Chondrocyte (in vitro differentiated cells): ENCODE data around the gene ABCA12. TPM values are rescaled to one million over a fixed set of nuclear protein-coding genes. Genes with fewer than 3 reads are reported as not detected.

Experiments used
- DNase-seq: peaks from one replicate; pipeline ENCODE4 v3.0.0; 2021; ENCODE audit warnings: mixed read lengths, low spot score
- H3K27ac Mint-ChIP-seq: one replicate; pipeline ENCODE4 v1.8.0; 2021; ENCODE audit warnings: mild to moderate bottlenecking, moderate library complexity, mixed read lengths; ENCODE audit not compliant: unreplicated experiment
- H3K27me3 Mint-ChIP-seq: 2 replicates; pipeline ENCODE4 v1.8.0; 2021; ENCODE audit warnings: low read depth, mixed read lengths
- H3K36me3 Mint-ChIP-seq: 2 replicates; pipeline ENCODE4 v1.8.0; 2021; ENCODE audit warnings: low read depth, mixed read lengths
- H3K4me1 Mint-ChIP-seq: 2 replicates; pipeline ENCODE4 v1.8.0; 2021; ENCODE audit warnings: low read depth, mild to moderate bottlenecking, mixed read lengths
- H3K4me3 Mint-ChIP-seq: one replicate; pipeline ENCODE4 v1.8.0; 2021; ENCODE audit warnings: mild to moderate bottlenecking, moderate library complexity, mixed read lengths; ENCODE audit not compliant: unreplicated experiment
- H3K9me3 Mint-ChIP-seq: 2 replicates; pipeline ENCODE4 v1.8.0; 2021; ENCODE audit warnings: low read depth, mixed read lengths
- CTCF ChIP-seq: fragments of 200-600 bp; sonication (generic); IDR thresholded peaks from 2 replicates; pipeline ENCODE4 v1.5.0; 2021; ENCODE audit warnings: antibody characterized with exemption, mild to moderate bottlenecking, moderate library complexity
- total RNA-seq: library from RNA; stranded (reverse); gene quantifications from 3 replicates; pipeline ENCODE4 v1.2.1, GENCODE V29; 2021

Gene ABCA12
- total RNA-seq, 1 donor from 2014 or later = 0.40 TPM

GRCh38 chr2:215027779-215028178, 110.6 kb downstream of the ABCA12 start:
- H3K9me3 Mint-ChIP-seq = peaks cover 3% of the 10 kb centered on the region
- peak overlapping the region; percentile 96 for H3K27ac Mint-ChIP-seq
- H3K4me1 Mint-ChIP-seq = peaks cover 37% of the 10 kb centered on the region
- DNase-seq = no peak
- H3K4me3 Mint-ChIP-seq = no peak overlapping the region
- no peak for TF ChIP-seq CTCF
- no peaks in the 10 kb centered on the region for H3K36me3 Mint-ChIP-seq
- no peaks in the 10 kb centered on the region for H3K27me3 Mint-ChIP-seq

GRCh38 chr2:215022910-215023309, 115.5 kb downstream of the ABCA12 start:
- Mint-ChIP-seq H3K27me3 (no peaks in the 10 kb centered on the region), H3K36me3 (no peaks in the 10 kb centered on the region), H3K9me3 (no peaks in the 10 kb centered on the region), H3K4me3 (no peak overlapping the region), H3K27ac (peak overlapping the region; percentile 83), H3K4me1 (peaks cover 45% of the 10 kb centered on the region)
- DNase-seq = no peak
- no peak for TF ChIP-seq CTCF

- Mint-ChIP-seq H3K27ac (peak overlapping the region; percentile 83), H3K9me3 (no peaks in the 10 kb centered on the region), H3K36me3 (no peaks in the 10 kb centered on the region), H3K4me3 (no peak overlapping the region), H3K4me1 (peaks cover 42% of the 10 kb centered on the region), H3K27me3 (no peaks in the 10 kb centered on the region)
- TF ChIP-seq CTCF = no peak
- DNase-seq = no peak
Measured at GRCh38 chr2:215022418-215022817, 116.0 kb downstream of the ABCA12 start.

- Mint-ChIP-seq H3K9me3 (no peaks in the 10 kb centered on the region), H3K4me1 (peaks cover 32% of the 10 kb centered on the region)
- no peak for TF ChIP-seq CTCF
Measured at GRCh38 chr2:215020283-215020682, 118.1 kb downstream of the ABCA12 start.

GRCh38 chr2:215019521-215020145, 118.8 kb downstream of the ABCA12 start:
- H3K4me1 Mint-ChIP-seq = peaks cover 32% of the 10 kb centered on the region
- no peaks in the 10 kb centered on the region for H3K9me3 Mint-ChIP-seq
- DNase-seq = no peak
- no peaks in the 10 kb centered on the region for H3K36me3 Mint-ChIP-seq
- H3K4me3 Mint-ChIP-seq = no peak overlapping the region
- no peak overlapping the region for H3K27ac Mint-ChIP-seq
- H3K27me3 Mint-ChIP-seq = no peaks in the 10 kb centered on the region
- no peak for TF ChIP-seq CTCF

More at GRCh38 chr2:215020283-215020682, 118.1 kb downstream of the ABCA12 start:
- Mint-ChIP-seq H3K4me3 (no peak overlapping the region), H3K27me3 (no peaks in the 10 kb centered on the region), H3K27ac (no peak overlapping the region), H3K36me3 (no peaks in the 10 kb centered on the region)
- DNase-seq = no peak
